ENCODE measurements around the gene MCM3AP.
"Not testable (repeated sequence)": the region's sequence is repeated elsewhere in the genome, so short reads cannot be mapped to it uniquely, and the experiment has no call there.

The MCM3AP gene

GRCh38 chr21:46226146-46226545, 59.3 kb downstream of the MCM3AP start:
- no peak for TF ChIP-seq EZH2 (IDR thresholded peaks at IDR 0.05)
- no peak for TF ChIP-seq FOXP2 (optimal IDR thresholded peaks at IDR 0.05; ENCODE audit: control extremely low read depth, extremely low read length, insufficient read depth)
- TF ChIP-seq POLR2AphosphoS5 (IDR thresholded peaks at IDR 0.05; ENCODE audit: borderline replicate concordance, low read depth, low read length): no peak
- no peaks in the 10 kb centered on the region for H3K9me3 ChIP-seq (ENCODE audit: low read depth, low read length)
- peak overlapping the region; percentile 22; the same call in 1 of the 2 replicates for H3K27ac ChIP-seq
- H3K9ac ChIP-seq (ENCODE audit: insufficient read length): no peak overlapping the region
- H3K36me3 ChIP-seq (ENCODE audit: insufficient read depth, low read length): peaks cover 44% of the 10 kb centered on the region
- no peak for DNase-seq (ENCODE audit: low read depth, low spot score)
- H3K4me3 ChIP-seq: peak overlapping the region; percentile 98

DNA sequence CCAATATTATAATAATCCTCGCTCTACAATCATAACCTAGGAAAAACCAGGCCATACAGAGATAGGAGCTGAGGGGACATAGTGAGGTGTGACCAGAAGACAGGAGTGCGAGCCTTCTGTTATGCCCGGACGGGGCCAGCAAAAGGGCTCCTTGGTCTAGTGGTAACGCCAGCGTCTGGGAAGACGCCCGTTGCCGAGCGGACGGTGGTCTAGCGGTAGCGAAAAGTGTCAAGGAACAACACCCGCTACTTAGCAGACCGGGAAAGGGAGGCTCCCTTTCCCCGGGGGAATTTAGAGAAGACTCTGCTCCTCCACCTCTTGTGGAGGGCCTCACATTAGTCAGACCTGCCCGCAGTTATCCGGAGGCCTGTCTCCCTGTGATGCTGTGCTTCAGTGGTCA, 61.8 kb downstream of the MCM3AP start:
- peaks cover 43% of the 10 kb centered on the region for H3K36me3 ChIP-seq (ENCODE audit: insufficient read depth, low read length)

GRCh38 chr21:46223217-46223616, 62.2 kb downstream of the MCM3AP start:
- H3K36me3 ChIP-seq (ENCODE audit: insufficient read depth, low read length): peaks cover 43% of the 10 kb centered on the region
- TF ChIP-seq FOXP2 (optimal IDR thresholded peaks at IDR 0.05; ENCODE audit: control extremely low read depth, extremely low read length, insufficient read depth) (no peak), POLR2AphosphoS5 (IDR thresholded peaks at IDR 0.05; ENCODE audit: borderline replicate concordance, low read depth, low read length) (no peak), EZH2 (IDR thresholded peaks at IDR 0.05) (no peak)
- no peaks in the 10 kb centered on the region for H3K9me3 ChIP-seq (ENCODE audit: low read depth, low read length)
- H3K4me3 ChIP-seq: no peak overlapping the region
- H3K27ac ChIP-seq: no peak overlapping the region
- H3K9ac ChIP-seq (ENCODE audit: insufficient read length): no peak overlapping the region
- no peak for DNase-seq (ENCODE audit: low read depth, low spot score)

More for the DNA sequence above, 61.8 kb downstream of the MCM3AP start:
- not testable (repeated sequence) for H3K27ac ChIP-seq; DNase-seq (ENCODE audit: low read depth, low spot score); H3K4me3 ChIP-seq; H3K9me3 ChIP-seq (ENCODE audit: low read depth, low read length); H3K9ac ChIP-seq (ENCODE audit: insufficient read length)

- DNase-seq (ENCODE audit: low read depth, low spot score): no peak
- no peak overlapping the region for H3K4me3 ChIP-seq
- no peaks in the 10 kb centered on the region for H3K9me3 ChIP-seq (ENCODE audit: low read depth, low read length)
- H3K36me3 ChIP-seq (ENCODE audit: insufficient read depth, low read length): peaks cover 43% of the 10 kb centered on the region
- no peak overlapping the region for H3K27ac ChIP-seq
- no peak for TF ChIP-seq FOXP2 (optimal IDR thresholded peaks at IDR 0.05; ENCODE audit: control extremely low read depth, extremely low read length, insufficient read depth)
- no peak for TF ChIP-seq POLR2AphosphoS5 (IDR thresholded peaks at IDR 0.05; ENCODE audit: borderline replicate concordance, low read depth, low read length)
- TF ChIP-seq EZH2 (IDR thresholded peaks at IDR 0.05): no peak
- no peak overlapping the region for H3K9ac ChIP-seq (ENCODE audit: insufficient read length)
Measured at GRCh38 chr21:46222436-46223116, 62.8 kb downstream of the MCM3AP start.

DNA sequence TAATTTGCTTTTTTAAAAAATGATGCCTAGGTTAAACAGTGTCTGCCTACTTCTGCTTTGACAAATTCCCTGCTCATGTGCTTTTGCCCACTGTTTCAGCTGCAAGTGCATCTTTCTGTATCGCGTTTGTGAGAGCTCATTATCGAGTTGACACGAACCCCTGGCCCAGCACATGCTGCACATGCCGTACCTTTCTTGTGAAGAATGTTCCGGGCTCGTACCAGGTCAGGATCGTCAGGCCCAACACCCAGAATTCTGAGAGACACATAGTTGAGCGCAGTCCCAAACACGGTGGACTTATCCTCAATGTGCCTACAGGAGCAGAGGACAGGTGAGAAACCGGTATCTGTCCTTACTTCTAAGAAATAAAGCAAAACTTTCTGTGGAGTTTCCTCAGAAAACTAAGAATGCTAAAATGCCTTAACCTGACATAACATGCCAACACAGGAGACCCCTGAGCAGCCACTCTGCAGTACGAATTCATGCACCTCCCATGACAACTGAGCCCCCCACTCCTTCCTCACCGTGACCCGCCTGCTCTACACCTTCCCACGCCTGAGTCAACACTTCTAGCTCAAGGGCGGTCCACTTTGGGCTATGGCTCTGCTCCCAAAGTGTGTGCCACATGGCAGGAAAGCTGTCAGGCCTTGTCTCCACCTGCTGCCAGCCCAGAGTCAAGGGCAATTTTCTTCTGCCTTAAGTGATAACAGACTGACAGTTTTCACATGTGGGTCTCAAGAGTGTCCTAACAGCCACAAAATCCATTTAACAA, 63.6 kb downstream of the MCM3AP start:
- no peak for DNase-seq (ENCODE audit: low read depth, low spot score)
- no peak overlapping the region for H3K4me3 ChIP-seq
- H3K9ac ChIP-seq (ENCODE audit: insufficient read length): no peak overlapping the region
- no peaks in the 10 kb centered on the region for H3K9me3 ChIP-seq (ENCODE audit: low read depth, low read length)
- H3K36me3 ChIP-seq (ENCODE audit: insufficient read depth, low read length): peaks cover 43% of the 10 kb centered on the region
- H3K27ac ChIP-seq: no peak overlapping the region
- TF ChIP-seq POLR2AphosphoS5 (IDR thresholded peaks at IDR 0.05; ENCODE audit: borderline replicate concordance, low read depth, low read length): no peak
- no peak for TF ChIP-seq FOXP2 (optimal IDR thresholded peaks at IDR 0.05; ENCODE audit: control extremely low read depth, extremely low read length, insufficient read depth)
- no peak for TF ChIP-seq EZH2 (IDR thresholded peaks at IDR 0.05)

DNA sequence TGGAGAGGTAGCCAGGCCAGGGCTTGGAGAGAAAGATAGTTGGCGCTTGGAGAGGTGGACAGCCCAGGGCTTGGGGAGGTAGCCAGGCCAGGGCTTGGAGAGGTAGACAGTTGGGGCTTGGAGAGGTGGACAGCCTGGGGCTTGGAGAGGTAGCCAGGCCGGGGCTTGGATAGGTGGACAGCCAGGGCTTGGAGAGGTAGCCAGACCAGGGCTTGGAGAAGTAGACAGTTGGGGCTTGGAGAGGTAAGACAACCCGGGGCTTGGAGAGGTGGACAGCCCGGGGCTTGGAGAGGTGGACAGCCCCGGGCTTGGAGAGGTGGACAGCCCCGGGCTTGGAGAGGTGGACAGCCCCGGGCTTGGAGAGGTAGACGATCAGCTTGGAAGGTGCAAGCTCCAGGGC, 64.6 kb downstream of the MCM3AP start:
- Histone ChIP-seq H3K36me3 (ENCODE audit: insufficient read depth, low read length) (peaks cover 42% of the 10 kb centered on the region), H3K4me3 (no peak overlapping the region), H3K27ac (no peak overlapping the region), H3K9me3 (ENCODE audit: low read depth, low read length) (no peaks in the 10 kb centered on the region), H3K9ac (ENCODE audit: insufficient read length) (no peak overlapping the region)
- DNase-seq (ENCODE audit: low read depth, low spot score): no peak
- TF ChIP-seq POLR2AphosphoS5 (IDR thresholded peaks at IDR 0.05; ENCODE audit: borderline replicate concordance, low read depth, low read length): no peak
- TF ChIP-seq EZH2 (IDR thresholded peaks at IDR 0.05): no peak
- no peak for TF ChIP-seq FOXP2 (optimal IDR thresholded peaks at IDR 0.05; ENCODE audit: control extremely low read depth, extremely low read length, insufficient read depth)

DNA sequence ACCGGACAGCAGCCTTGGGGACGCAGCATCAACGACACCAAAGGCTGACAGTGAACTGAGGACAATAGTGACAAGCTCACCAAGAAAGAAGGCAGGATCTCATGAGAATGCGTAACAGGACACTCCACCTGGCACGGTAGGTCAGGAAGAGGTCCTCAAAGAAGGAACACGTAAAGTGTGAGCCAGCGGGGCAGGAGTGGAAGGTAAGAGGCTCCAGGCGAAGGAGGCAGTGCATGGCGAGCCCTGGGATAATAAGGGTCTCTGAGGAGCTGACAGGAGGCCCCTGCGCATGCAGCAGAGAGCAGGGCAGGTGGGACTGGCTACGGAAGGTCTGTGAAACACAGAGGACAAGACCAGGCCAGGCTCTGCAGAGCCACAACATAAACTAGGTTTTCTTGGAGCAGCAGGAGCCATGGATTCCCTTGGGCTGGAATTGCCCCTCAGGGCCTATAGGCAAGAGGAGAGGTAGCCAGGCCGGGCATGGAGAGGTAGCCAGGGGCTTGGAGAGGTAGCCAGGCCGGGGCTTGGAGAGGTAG, 65.1 kb downstream of the MCM3AP start:
- DNase-seq (ENCODE audit: low read depth, low spot score): no peak
- Histone ChIP-seq H3K36me3 (ENCODE audit: insufficient read depth, low read length) (peaks cover 39% of the 10 kb centered on the region), H3K4me3 (no peak overlapping the region), H3K9me3 (ENCODE audit: low read depth, low read length) (no peaks in the 10 kb centered on the region), H3K9ac (ENCODE audit: insufficient read length) (no peak overlapping the region), H3K27ac (no peak overlapping the region)
- no peak for TF ChIP-seq FOXP2 (optimal IDR thresholded peaks at IDR 0.05; ENCODE audit: control extremely low read depth, extremely low read length, insufficient read depth)
- TF ChIP-seq POLR2AphosphoS5 (IDR thresholded peaks at IDR 0.05; ENCODE audit: borderline replicate concordance, low read depth, low read length): no peak
- no peak for TF ChIP-seq EZH2 (IDR thresholded peaks at IDR 0.05)

DNA sequence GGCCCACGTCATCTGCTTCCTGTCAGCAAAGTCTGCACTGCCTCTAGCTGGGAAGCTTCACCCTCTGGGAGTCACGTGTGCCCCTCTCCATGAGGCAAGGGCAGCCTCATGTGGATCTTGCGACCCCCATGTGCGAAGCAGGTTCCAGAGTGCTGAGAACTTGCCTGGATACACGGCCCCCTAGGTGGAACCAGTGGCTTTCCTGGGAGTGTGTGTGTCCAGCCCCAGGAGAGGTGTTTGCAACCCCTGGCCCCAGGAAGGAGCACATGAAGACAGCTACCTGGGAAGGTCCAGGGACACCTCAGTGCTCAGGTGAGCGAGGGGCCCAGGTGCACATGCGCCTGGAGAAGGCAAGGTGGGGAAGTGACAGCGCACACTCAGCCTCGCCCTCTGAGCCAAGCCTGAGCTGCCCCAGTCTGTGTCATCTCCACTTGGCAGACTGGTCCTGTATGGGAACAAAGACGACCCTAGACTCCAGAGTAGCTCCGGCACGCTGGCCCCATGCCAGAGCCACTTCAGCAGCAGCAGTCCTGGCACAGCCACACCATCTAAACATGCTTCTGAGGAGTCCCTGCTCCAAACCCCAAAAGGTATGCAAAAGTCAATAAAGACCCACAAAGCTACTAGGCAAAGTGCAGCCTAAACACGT, 65.7 kb downstream of the MCM3AP start:
- no peaks in the 10 kb centered on the region for H3K9me3 ChIP-seq (ENCODE audit: low read depth, low read length)
- peaks cover 39% of the 10 kb centered on the region for H3K36me3 ChIP-seq (ENCODE audit: insufficient read depth, low read length)
- no peak for DNase-seq (ENCODE audit: low read depth, low spot score)
- TF ChIP-seq EZH2 (IDR thresholded peaks at IDR 0.05) (no peak), FOXP2 (optimal IDR thresholded peaks at IDR 0.05; ENCODE audit: control extremely low read depth, extremely low read length, insufficient read depth) (no peak), POLR2AphosphoS5 (IDR thresholded peaks at IDR 0.05; ENCODE audit: borderline replicate concordance, low read depth, low read length) (no peak)
- no peak overlapping the region for H3K4me3 ChIP-seq
- no peak overlapping the region for H3K27ac ChIP-seq
- H3K9ac ChIP-seq (ENCODE audit: insufficient read length): no peak overlapping the region

All from SK-N-MC (cell line).